WTC11 (cell line): ENCODE results near the gene CCDC183. TPM values are rescaled to one million over a fixed set of nuclear protein-coding genes. Genes with fewer than 3 reads are reported as not detected.

Source experiments
- ATAC-seq: fragments of 200-7000 bp; cut with Tn5 transposase; 2 replicates; pipeline ENCODE4 v1.10.0; 2021; ENCODE audit warnings: mild to moderate bottlenecking, moderate library complexity
- CTCF ChIA-PET: fragments of 300-600 bp; sonication (Branson Sonifier 250); formaldehyde crosslinking; loops from one replicate; lab custom pipeline; 2021; ENCODE audit warnings: antibody characterized with exemption; lab: Charles Lee
- POLR2A ChIA-PET: fragments of 350-600 bp; sonication (Branson Sonifier 250); formaldehyde crosslinking; loops from one replicate; lab custom pipeline; 2021; ENCODE audit warnings: antibody characterized with exemption; lab: Charles Lee
- DNase-seq: peaks from one replicate; pipeline ENCODE4 v3.0.0; 2021; ENCODE audit warnings: low spot score
- H3K27ac Mint-ChIP-seq: 2 replicates; pipeline ENCODE4 v1.8.0; 2021; ENCODE audit warnings: mixed read lengths
- H3K27me3 Mint-ChIP-seq: 2 replicates; pipeline ENCODE4 v1.8.0; 2021; ENCODE audit warnings: low read depth, mild to moderate bottlenecking, moderate library complexity, mixed read lengths
- H3K36me3 Mint-ChIP-seq: 2 replicates; pipeline ENCODE4 v1.8.0; 2021; ENCODE audit warnings: mixed read lengths
- H3K4me1 Mint-ChIP-seq: 2 replicates; pipeline ENCODE4 v1.8.0; 2022; ENCODE audit warnings: mixed read lengths
- H3K4me3 Mint-ChIP-seq: 2 replicates; pipeline ENCODE4 v1.8.0; 2021; ENCODE audit warnings: mild to moderate bottlenecking, moderate library complexity, mixed read lengths
- H3K9me3 Mint-ChIP-seq: 2 replicates; pipeline ENCODE4 v1.8.0; 2021; ENCODE audit warnings: mixed read lengths
- ATF1 ChIP-seq: sonication (generic); formaldehyde crosslinking; IDR thresholded peaks from 2 replicates; pipeline ENCODE4 v1.8.1; 2023; ENCODE audit warnings: mild to moderate bottlenecking, moderate library complexity, missing genetic modification reagents
- CREB1 ChIP-seq: sonication (generic); formaldehyde crosslinking; IDR thresholded peaks from 2 replicates; pipeline ENCODE4 v1.8.0; 2023; ENCODE audit warnings: mild to moderate bottlenecking, missing genetic modification reagents
- CREM ChIP-seq: sonication (generic); formaldehyde crosslinking; IDR thresholded peaks from 2 replicates; pipeline ENCODE4 v1.8.1; 2022; ENCODE audit warnings: mild to moderate bottlenecking, missing genetic modification reagents, moderate library complexity
- ESRRA ChIP-seq: sonication (generic); formaldehyde crosslinking; IDR thresholded peaks from 2 replicates; pipeline ENCODE4 v1.8.1; 2022; ENCODE audit warnings: mild to moderate bottlenecking, missing genetic modification reagents, borderline replicate concordance
- NFE2L1 ChIP-seq: sonication (generic); formaldehyde crosslinking; IDR thresholded peaks from 2 replicates; pipeline ENCODE4 v1.8.1; 2023; ENCODE audit warnings: missing genetic modification reagents
- NFYB ChIP-seq: sonication (generic); formaldehyde crosslinking; conservative IDR thresholded peaks from 2 replicates; pipeline ENCODE4 v1.8.0; 2022; ENCODE audit warnings: low read depth, missing genetic modification reagents
- PRDM15 ChIP-seq: sonication (generic); formaldehyde crosslinking; IDR thresholded peaks from 2 replicates; pipeline ENCODE4 v1.8.0; 2022; ENCODE audit warnings: missing genetic modification reagents
- PRRX2 ChIP-seq: fragments of 250-450 bp; sonication (Bioruptor Pico); IDR thresholded peaks from 2 replicates; pipeline ENCODE4 v1.8.0; 2021; ENCODE audit warnings: mild to moderate bottlenecking
- SOX15 ChIP-seq: fragments of 250-450 bp; sonication (Bioruptor Pico); IDR thresholded peaks from 2 replicates; pipeline ENCODE4 v1.9.0; 2021; ENCODE audit warnings: mild to moderate bottlenecking
- STAT6 ChIP-seq: sonication (generic); formaldehyde crosslinking; conservative IDR thresholded peaks from 2 replicates; pipeline ENCODE4 v1.8.1; 2023; ENCODE audit warnings: mild to moderate bottlenecking, low read depth, missing genetic modification reagents, moderate library complexity
- TEAD1 ChIP-seq: sonication (generic); formaldehyde crosslinking; IDR thresholded peaks from 2 replicates; pipeline ENCODE4 v1.8.0; 2022; ENCODE audit warnings: mild to moderate bottlenecking, missing genetic modification reagents
- TP53 ChIP-seq: sonication (generic); formaldehyde crosslinking; IDR thresholded peaks from 2 replicates; pipeline ENCODE4 v1.8.1; 2023; ENCODE audit warnings: mild to moderate bottlenecking, missing genetic modification reagents
- ZMAT4 ChIP-seq: fragments of 250-450 bp; sonication (Bioruptor Pico); IDR thresholded peaks from 2 replicates; pipeline ENCODE4 v1.9.0; 2021; ENCODE audit warnings: mild to moderate bottlenecking
- ZNF138 ChIP-seq: sonication (generic); formaldehyde crosslinking; conservative IDR thresholded peaks from 2 replicates; pipeline ENCODE4 v1.8.1; 2022; ENCODE audit warnings: mild to moderate bottlenecking, moderate library complexity, missing genetic modification reagents
- ZNF281 ChIP-seq: sonication (generic); formaldehyde crosslinking; IDR thresholded peaks from 2 replicates; pipeline ENCODE4 v1.8.0; 2023; ENCODE audit warnings: mild to moderate bottlenecking, missing genetic modification reagents
- ZNF396 ChIP-seq: fragments of 250-450 bp; sonication (Bioruptor Pico); IDR thresholded peaks from 2 replicates; pipeline ENCODE4 v1.8.0; 2021; ENCODE audit warnings: mild to moderate bottlenecking, moderate library complexity, borderline replicate concordance
- total RNA-seq: library from RNA; stranded (reverse); gene quantifications from 3 replicates; pipeline ENCODE4 v1.2.3, GENCODE V29; 2021
- TF ChIP-seq, protein P1 (sequence below): sonication (generic); formaldehyde crosslinking; IDR thresholded peaks from 2 replicates; pipeline ENCODE4 v1.8.1; 2022; ENCODE audit warnings: mild to moderate bottlenecking, missing genetic modification reagents, moderate library complexity, borderline replicate concordance
- TF ChIP-seq, protein P2 (sequence below): sonication (generic); formaldehyde crosslinking; IDR thresholded peaks from 2 replicates; pipeline ENCODE4 v1.8.1; 2023; ENCODE audit warnings: mild to moderate bottlenecking, missing genetic modification reagents, moderate library complexity
- TF ChIP-seq, protein P3 (sequence below): sonication (generic); formaldehyde crosslinking; IDR thresholded peaks from 2 replicates; pipeline ENCODE4 v1.8.0; 2022; ENCODE audit warnings: mild to moderate bottlenecking, missing genetic modification reagents
- TF ChIP-seq, protein P4 (sequence below): sonication (generic); formaldehyde crosslinking; IDR thresholded peaks from 2 replicates; pipeline ENCODE4 v1.8.1; 2023; ENCODE audit warnings: mild to moderate bottlenecking, moderate library complexity, missing genetic modification reagents

The CCDC183 gene
- total RNA-seq, 1 experiment from 2014 or later, result 2.1 TPM

DNA sequence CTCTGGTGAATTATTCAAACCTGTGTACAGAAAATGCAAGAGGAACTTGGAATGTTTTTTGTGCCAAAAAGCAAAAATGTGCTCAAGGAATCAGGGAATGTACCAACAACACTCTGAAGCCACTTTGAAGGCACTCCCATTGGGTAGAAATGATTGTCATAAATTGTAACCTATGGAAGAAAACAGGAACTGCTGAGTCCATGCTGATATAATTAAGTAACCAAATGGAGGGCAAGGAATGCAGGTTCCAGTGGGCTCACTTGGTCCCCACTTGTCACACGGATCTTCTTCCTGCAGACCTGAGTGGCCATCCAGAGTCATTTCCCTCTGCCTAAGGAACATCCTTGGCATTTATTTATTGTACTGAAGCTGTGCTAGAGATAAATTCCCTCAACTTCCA, 44.9 kb upstream of the CCDC183 start:
- ChIA-PET POLR2A (no interaction called here), CTCF (no interaction called here)
- Mint-ChIP-seq H3K27ac (no peak overlapping the region), H3K27me3 (peaks cover 3% of the 10 kb centered on the region; the same call in 1 of the 2 replicates), H3K4me3 (no peak overlapping the region), H3K36me3 (peaks cover 11% of the 10 kb centered on the region), H3K9me3 (peaks cover 29% of the 10 kb centered on the region), H3K4me1 (no peaks in the 10 kb centered on the region)
- ATAC-seq (no peak), DNase-seq (no peak)
- TF ChIP-seq, protein P1, sequence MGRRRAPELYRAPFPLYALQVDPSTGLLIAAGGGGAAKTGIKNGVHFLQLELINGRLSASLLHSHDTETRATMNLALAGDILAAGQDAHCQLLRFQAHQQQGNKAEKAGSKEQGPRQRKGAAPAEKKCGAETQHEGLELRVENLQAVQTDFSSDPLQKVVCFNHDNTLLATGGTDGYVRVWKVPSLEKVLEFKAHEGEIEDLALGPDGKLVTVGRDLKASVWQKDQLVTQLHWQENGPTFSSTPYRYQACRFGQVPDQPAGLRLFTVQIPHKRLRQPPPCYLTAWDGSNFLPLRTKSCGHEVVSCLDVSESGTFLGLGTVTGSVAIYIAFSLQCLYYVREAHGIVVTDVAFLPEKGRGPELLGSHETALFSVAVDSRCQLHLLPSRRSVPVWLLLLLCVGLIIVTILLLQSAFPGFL (CRISPR knock-in tag), result no peak
- TF ChIP-seq TP53 (CRISPR knock-in tag) (no peak), NFE2L1 (CRISPR knock-in tag) (no peak), PRDM15 (CRISPR knock-in tag) (no peak), ZNF281 (CRISPR knock-in tag) (no peak), CREB1 (CRISPR knock-in tag) (no peak), ZMAT4 (no peak), NFYB (CRISPR knock-in tag) (no peak), ATF1 (CRISPR knock-in tag) (no peak), ESRRA (no peak), ZNF138 (CRISPR knock-in tag) (no peak), PRRX2 (CRISPR knock-in tag) (no peak), TEAD1 (no peak), SOX15 (no peak), STAT6 (CRISPR knock-in tag) (no peak), ZNF396 (CRISPR knock-in tag) (no peak), CREM (CRISPR knock-in tag) (no peak)
- TF ChIP-seq, protein P2, sequence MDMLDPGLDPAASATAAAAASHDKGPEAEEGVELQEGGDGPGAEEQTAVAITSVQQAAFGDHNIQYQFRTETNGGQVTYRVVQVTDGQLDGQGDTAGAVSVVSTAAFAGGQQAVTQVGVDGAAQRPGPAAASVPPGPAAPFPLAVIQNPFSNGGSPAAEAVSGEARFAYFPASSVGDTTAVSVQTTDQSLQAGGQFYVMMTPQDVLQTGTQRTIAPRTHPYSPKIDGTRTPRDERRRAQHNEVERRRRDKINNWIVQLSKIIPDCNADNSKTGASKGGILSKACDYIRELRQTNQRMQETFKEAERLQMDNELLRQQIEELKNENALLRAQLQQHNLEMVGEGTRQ, result no peak
- TF ChIP-seq, protein P3, sequence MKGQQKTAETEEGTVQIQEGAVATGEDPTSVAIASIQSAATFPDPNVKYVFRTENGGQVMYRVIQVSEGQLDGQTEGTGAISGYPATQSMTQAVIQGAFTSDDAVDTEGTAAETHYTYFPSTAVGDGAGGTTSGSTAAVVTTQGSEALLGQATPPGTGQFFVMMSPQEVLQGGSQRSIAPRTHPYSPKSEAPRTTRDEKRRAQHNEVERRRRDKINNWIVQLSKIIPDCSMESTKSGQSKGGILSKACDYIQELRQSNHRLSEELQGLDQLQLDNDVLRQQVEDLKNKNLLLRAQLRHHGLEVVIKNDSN (CRISPR knock-in tag), result no peak
- TF ChIP-seq, protein P4, sequence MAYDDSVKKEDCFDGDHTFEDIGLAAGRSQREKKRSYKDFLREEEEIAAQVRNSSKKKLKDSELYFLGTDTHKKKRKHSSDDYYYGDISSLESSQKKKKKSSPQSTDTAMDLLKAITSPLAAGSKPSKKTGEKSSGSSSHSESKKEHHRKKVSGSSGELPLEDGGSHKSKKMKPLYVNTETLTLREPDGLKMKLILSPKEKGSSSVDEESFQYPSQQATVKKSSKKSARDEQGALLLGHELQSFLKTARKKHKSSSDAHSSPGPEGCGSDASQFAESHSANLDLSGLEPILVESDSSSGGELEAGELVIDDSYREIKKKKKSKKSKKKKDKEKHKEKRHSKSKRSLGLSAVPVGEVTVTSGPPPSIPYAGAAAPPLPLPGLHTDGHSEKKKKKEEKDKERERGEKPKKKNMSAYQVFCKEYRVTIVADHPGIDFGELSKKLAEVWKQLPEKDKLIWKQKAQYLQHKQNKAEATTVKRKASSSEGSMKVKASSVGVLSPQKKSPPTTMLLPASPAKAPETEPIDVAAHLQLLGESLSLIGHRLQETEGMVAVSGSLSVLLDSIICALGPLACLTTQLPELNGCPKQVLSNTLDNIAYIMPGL (CRISPR knock-in tag), result no peak
